HEK293 (cell line): ENCODE measurements around the gene CSTPP1.
A peak's percentile ranks its signal among the peaks of the same experiment; 100 is the strongest.
"Not testable (repeated sequence)": the region's sequence is repeated elsewhere in the genome, so short reads cannot be mapped to it uniquely, and the experiment has no call there.

ENCODE experiments used
- CTCF ChIA-PET: fragments of 350-600 bp; formaldehyde crosslinking; extraction: SDS; loops from one replicate; lab custom pipeline; 2021; ENCODE audit warnings: antibody characterized with exemption; lab: Yijun Ruan, JAX
- POLR2A ChIA-PET: fragments of 300-600 bp; formaldehyde crosslinking; extraction: SDS; loops from one replicate; lab custom pipeline; 2020; ENCODE audit warnings: antibody characterized with exemption, inconsistent platforms; lab: Yijun Ruan, JAX
- H3K27ac ChIP-seq: fragments of 200-500 bp; sonication (Bioruptor generic); 2 replicates; pipeline ENCODE4 v1.5.1; 2014; ENCODE audit warnings: low read depth, low read length, control low read depth, inconsistent platforms; ENCODE audit errors: extremely low read depth
- H3K36me3 ChIP-seq, 2 experiments: fragments of 200-500 bp in 1 of 2; sonication (Bioruptor generic) in 1 of 2; 1 replicate in 1 of 2; 2 replicates in 1 of 2; pipeline ENCODE4 v1.5.1; 2014 to 2017; ENCODE audit warnings: inconsistent platforms in 2 of 2, low read length in 2 of 2; ENCODE audit not compliant: control insufficient read depth in 2 of 2, insufficient read depth in 1 of 2
- H3K4me1 ChIP-seq: fragments of 200-500 bp; sonication (Bioruptor generic); 2 replicates; pipeline ENCODE4 v1.5.1; 2014; ENCODE audit warnings: mild to moderate bottlenecking, low read length, inconsistent platforms; ENCODE audit not compliant: control insufficient read depth, insufficient read depth
- H3K4me3 ChIP-seq: 2 replicates; pipeline ENCODE4 v1.5.1; 2011; ENCODE audit warnings: low read depth, mild to moderate bottlenecking, control low read depth, low read length, moderate library complexity
- H3K9me3 ChIP-seq: fragments of 200-500 bp; sonication (Bioruptor generic); 2 replicates; pipeline ENCODE4 v1.5.1; 2014; ENCODE audit warnings: low read depth, low read length, inconsistent platforms; ENCODE audit not compliant: control insufficient read depth, insufficient read depth
- GLI4 ChIP-seq: fragments of 450-650 bp; formaldehyde crosslinking; IDR thresholded peaks from 2 replicates; pipeline ENCODE4 v1.5.1; 2016; ENCODE audit warnings: missing biosample characterization, missing genetic modification characterization
- MYNN ChIP-seq: fragments of 450-650 bp; formaldehyde crosslinking; IDR thresholded peaks from 2 replicates; pipeline ENCODE4 v1.5.1; 2016; ENCODE audit warnings: missing biosample characterization, missing genetic modification characterization, borderline replicate concordance
- PRDM1 ChIP-seq: fragments of 450-650 bp; formaldehyde crosslinking; IDR thresholded peaks from 2 replicates; pipeline ENCODE4; 2016; ENCODE audit warnings: missing biosample characterization, missing genetic modification characterization
- REPIN1 ChIP-seq: fragments of 450-650 bp; formaldehyde crosslinking; IDR thresholded peaks from 2 replicates; pipeline ENCODE4 v1.5.1; 2017; ENCODE audit warnings: missing biosample characterization, missing genetic modification characterization, low read depth
- SCRT1 ChIP-seq: fragments of 450-650 bp; formaldehyde crosslinking; IDR thresholded peaks from 2 replicates; pipeline ENCODE4 v1.5.1; 2016; ENCODE audit warnings: missing biosample characterization, missing genetic modification characterization, borderline replicate concordance
- SETDB1 ChIP-seq: IDR thresholded peaks from one replicate; pipeline ENCODE4 v1.6.1; 2017; ENCODE audit warnings: mild to moderate bottlenecking, low read length, moderate library complexity, mixed read lengths; ENCODE audit not compliant: insufficient read length
- SP3 ChIP-seq: fragments of 450-650 bp; formaldehyde crosslinking; IDR thresholded peaks from 2 replicates; pipeline ENCODE4 v1.5.1; 2016; ENCODE audit warnings: missing biosample characterization, missing genetic modification characterization
- ZBTB1 ChIP-seq: fragments of 450-650 bp; formaldehyde crosslinking; IDR thresholded peaks from 2 replicates; pipeline ENCODE4 v1.5.1; 2016; ENCODE audit warnings: missing biosample characterization, missing genetic modification characterization
- ZBTB7A ChIP-seq: fragments of 450-650 bp; formaldehyde crosslinking; IDR thresholded peaks from 2 replicates; pipeline ENCODE4 v1.5.1; 2016; ENCODE audit warnings: low read depth, missing biosample characterization, missing genetic modification characterization
- ZNF121 ChIP-seq: fragments of 450-650 bp; formaldehyde crosslinking; IDR thresholded peaks from 2 replicates; pipeline ENCODE4 v1.5.1; 2016; ENCODE audit warnings: missing biosample characterization, missing genetic modification characterization
- ZNF174 ChIP-seq: fragments of 450-650 bp; formaldehyde crosslinking; IDR thresholded peaks from 2 replicates; pipeline ENCODE4 v1.5.0; 2017; ENCODE audit warnings: missing biosample characterization, mild to moderate bottlenecking, missing genetic modification characterization
- ZNF19 ChIP-seq: fragments of 450-650 bp; formaldehyde crosslinking; IDR thresholded peaks from 2 replicates; pipeline ENCODE4; 2016; ENCODE audit warnings: missing biosample characterization, missing genetic modification characterization, low read depth
- ZNF202 ChIP-seq: fragments of 450-650 bp; formaldehyde crosslinking; IDR thresholded peaks from 2 replicates; pipeline ENCODE4 v1.5.1; 2016; ENCODE audit warnings: missing biosample characterization, missing genetic modification characterization, borderline replicate concordance
- ZNF24 ChIP-seq: fragments of 450-650 bp; formaldehyde crosslinking; IDR thresholded peaks from 2 replicates; pipeline ENCODE4 v1.5.1; 2016; ENCODE audit warnings: missing biosample characterization, missing genetic modification characterization
- ZNF394 ChIP-seq: fragments of 450-650 bp; formaldehyde crosslinking; IDR thresholded peaks from 2 replicates; pipeline ENCODE4 v1.5.1; 2016; ENCODE audit warnings: missing biosample characterization, missing genetic modification characterization, mild to moderate bottlenecking, moderate library complexity, borderline replicate concordance
- ZNF426 ChIP-seq: fragments of 450-650 bp; formaldehyde crosslinking; IDR thresholded peaks from 2 replicates; pipeline ENCODE4 v1.5.1; 2017; ENCODE audit warnings: missing biosample characterization, missing genetic modification characterization, mild to moderate bottlenecking, inconsistent platforms, moderate library complexity
- ZNF623 ChIP-seq: fragments of 450-650 bp; formaldehyde crosslinking; IDR thresholded peaks from 2 replicates; pipeline ENCODE4 v1.5.1; 2016; ENCODE audit warnings: missing biosample characterization, missing genetic modification characterization
- ZNF658 ChIP-seq: fragments of 450-650 bp; formaldehyde crosslinking; IDR thresholded peaks from 2 replicates; pipeline ENCODE4; 2016; ENCODE audit warnings: missing biosample characterization, missing genetic modification characterization
- ZNF791 ChIP-seq: fragments of 450-650 bp; formaldehyde crosslinking; IDR thresholded peaks from 2 replicates; pipeline ENCODE4 v1.5.1; 2016; ENCODE audit warnings: missing biosample characterization, missing genetic modification characterization
- ZNF792 ChIP-seq: fragments of 450-650 bp; formaldehyde crosslinking; IDR thresholded peaks from 2 replicates; pipeline ENCODE4 v1.5.1; 2016; ENCODE audit warnings: missing biosample characterization, missing genetic modification characterization
- ZNF837 ChIP-seq: fragments of 450-650 bp; formaldehyde crosslinking; IDR thresholded peaks from 2 replicates; pipeline ENCODE4 v1.5.1; 2016; ENCODE audit warnings: missing biosample characterization, missing genetic modification characterization
- ZNF843 ChIP-seq: fragments of 450-650 bp; formaldehyde crosslinking; IDR thresholded peaks from 2 replicates; pipeline ENCODE4 v1.5.1; 2016; ENCODE audit warnings: missing biosample characterization, missing genetic modification characterization
- ZXDB ChIP-seq: fragments of 450-650 bp; formaldehyde crosslinking; IDR thresholded peaks from 2 replicates; pipeline ENCODE4 v1.5.1; 2016; ENCODE audit warnings: missing biosample characterization, missing genetic modification characterization
- TF ChIP-seq, protein P1 (sequence below): fragments of 450-650 bp; formaldehyde crosslinking; IDR thresholded peaks from 2 replicates; pipeline ENCODE4 v1.5.1; 2016; ENCODE audit warnings: missing biosample characterization, missing genetic modification characterization

Gene CSTPP1

DNA sequence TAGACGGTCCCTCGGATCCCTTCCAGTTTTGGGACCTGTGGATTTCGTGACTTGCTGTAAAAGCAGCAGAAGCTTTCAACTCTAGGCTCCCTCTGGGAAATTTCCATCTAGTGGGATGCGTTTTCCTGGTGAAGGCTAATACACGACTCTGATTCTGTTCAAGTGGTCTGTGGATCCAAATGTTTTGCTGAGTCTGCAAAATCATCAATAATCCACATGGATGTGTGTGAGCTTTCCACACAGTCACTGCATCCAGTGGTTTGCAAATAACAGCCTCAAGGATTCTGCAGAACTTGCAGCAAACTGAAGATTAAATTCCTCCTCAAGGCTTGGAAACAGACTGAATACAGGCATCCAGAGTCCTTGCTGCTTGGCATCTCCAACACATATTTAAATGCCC lies 266.0 kb downstream of the CSTPP1 start (continued):
- TF ChIP-seq, protein P1, sequence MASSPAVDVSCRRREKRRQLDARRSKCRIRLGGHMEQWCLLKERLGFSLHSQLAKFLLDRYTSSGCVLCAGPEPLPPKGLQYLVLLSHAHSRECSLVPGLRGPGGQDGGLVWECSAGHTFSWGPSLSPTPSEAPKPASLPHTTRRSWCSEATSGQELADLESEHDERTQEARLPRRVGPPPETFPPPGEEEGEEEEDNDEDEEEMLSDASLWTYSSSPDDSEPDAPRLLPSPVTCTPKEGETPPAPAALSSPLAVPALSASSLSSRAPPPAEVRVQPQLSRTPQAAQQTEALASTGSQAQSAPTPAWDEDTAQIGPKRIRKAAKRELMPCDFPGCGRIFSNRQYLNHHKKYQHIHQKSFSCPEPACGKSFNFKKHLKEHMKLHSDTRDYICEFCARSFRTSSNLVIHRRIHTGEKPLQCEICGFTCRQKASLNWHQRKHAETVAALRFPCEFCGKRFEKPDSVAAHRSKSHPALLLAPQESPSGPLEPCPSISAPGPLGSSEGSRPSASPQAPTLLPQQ (tag by site-specific recombination) = no peak
- TF ChIP-seq ZNF791 (tag by site-specific recombination) (no peak), PRDM1 (tag by site-specific recombination) (no peak), ZNF623 (tag by site-specific recombination) (no peak), ZNF658 (tag by site-specific recombination) (no peak), SCRT1 (no peak)

DNA sequence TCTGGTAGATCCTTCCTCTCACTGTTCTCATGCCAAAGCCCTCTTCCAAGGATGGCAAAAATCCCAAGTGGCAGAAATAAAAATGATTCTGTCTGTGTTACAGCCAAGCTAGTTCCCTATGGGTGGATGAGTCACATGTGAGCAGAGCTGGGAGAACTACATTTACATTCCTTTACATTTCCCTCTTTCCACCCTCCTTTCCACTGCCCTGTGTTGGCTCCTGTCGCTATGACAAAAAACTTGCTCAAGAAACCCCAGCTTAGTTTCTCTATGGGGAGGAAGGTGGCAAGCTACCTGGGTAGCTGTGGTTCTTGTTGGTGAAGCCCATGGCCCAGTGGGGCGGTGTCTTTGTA lies 268.1 kb downstream of the CSTPP1 start:
- H3K4me1 ChIP-seq = no peaks in the 10 kb centered on the region
- TF ChIP-seq REPIN1 (tag by site-specific recombination) (no peak), GLI4 (tag by site-specific recombination) (no peak), ZNF174 (no peak), ZNF202 (tag by site-specific recombination) (no peak), ZNF19 (no peak), SP3 (no peak), ZBTB1 (tag by site-specific recombination) (no peak), MYNN (no peak), ZNF792 (no peak), ZXDB (tag by site-specific recombination) (no peak), SETDB1 (no peak), ZNF843 (no peak), ZNF426 (no peak), ZBTB7A (tag by site-specific recombination) (no peak), ZNF837 (tag by site-specific recombination) (no peak), ZNF394 (tag by site-specific recombination) (no peak), ZNF24 (tag by site-specific recombination) (no peak)
- TF ChIP-seq, all 188 proteins: peak for 0
- no peaks in the 10 kb centered on the region for H3K36me3 ChIP-seq
- POLR2A ChIA-PET = interaction anchor here (0.5 to 2.4 kb wide), 3 partner anchors 10 to 56 kb away, joined by 3 to 18 read pairs (median 3); partner anchors contain the start of gene DDB2
- CTCF ChIA-PET = interaction anchor here (0.6 to 1.9 kb wide), 2 partner anchors 10 to 381 kb away, joined by 3 to 10 read pairs; partner anchors contain the start of gene DDB2
- no peak overlapping the region for H3K4me3 ChIP-seq
- no peak overlapping the region for H3K27ac ChIP-seq
- no peaks in the 10 kb centered on the region for H3K9me3 ChIP-seq

DNA sequence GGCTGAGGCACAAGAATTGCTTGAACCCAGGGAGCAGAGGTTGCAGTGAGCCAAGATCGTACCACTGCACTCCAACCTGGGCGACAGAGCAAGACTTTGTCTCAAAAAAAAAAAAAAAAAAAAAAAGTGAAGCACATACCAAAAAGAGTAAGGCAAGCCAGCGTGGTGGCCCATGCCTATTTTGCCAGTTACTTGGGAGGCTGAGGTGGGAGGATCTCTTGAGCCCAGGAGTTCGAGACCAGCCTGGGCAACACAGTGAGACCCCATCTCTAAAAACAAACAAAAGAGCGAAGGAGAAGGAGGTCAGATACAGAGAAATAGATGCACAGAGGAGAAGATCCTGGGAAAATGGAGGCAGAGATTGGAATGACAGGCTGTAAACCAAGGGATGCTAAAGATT lies 270.0 kb downstream of the CSTPP1 start:
- POLR2A ChIA-PET = interaction anchor here (1.4 to 2.4 kb wide), 2 partner anchors 8 to 42 kb away, joined by 3 to 18 read pairs; partner anchors contain the start of genes ACP2 and DDB2
- CTCF ChIA-PET, H3K4me1 ChIP-seq, H3K27ac ChIP-seq, H3K4me3 ChIP-seq, H3K36me3 ChIP-seq, H3K9me3 ChIP-seq: not testable (repeated sequence)
- TF ChIP-seq ZNF121 (tag by site-specific recombination) = 0 out of 2 replicates have a peak, but pooled peaks have one; percentile 14
